CD4-positive, alpha-beta T cell treated with Interleukin-15 for 4 hours (primary cell): ENCODE measurements around the gene RAPGEF3.
A peak's percentile ranks its signal among the peaks of the same experiment; 100 is the strongest.

ENCODE experiments used
- DNase-seq: peaks from one replicate; pipeline ENCODE4 v3.0.0-alpha.2; 2020; ENCODE audit warnings: low spot score

Gene RAPGEF3

DNA sequence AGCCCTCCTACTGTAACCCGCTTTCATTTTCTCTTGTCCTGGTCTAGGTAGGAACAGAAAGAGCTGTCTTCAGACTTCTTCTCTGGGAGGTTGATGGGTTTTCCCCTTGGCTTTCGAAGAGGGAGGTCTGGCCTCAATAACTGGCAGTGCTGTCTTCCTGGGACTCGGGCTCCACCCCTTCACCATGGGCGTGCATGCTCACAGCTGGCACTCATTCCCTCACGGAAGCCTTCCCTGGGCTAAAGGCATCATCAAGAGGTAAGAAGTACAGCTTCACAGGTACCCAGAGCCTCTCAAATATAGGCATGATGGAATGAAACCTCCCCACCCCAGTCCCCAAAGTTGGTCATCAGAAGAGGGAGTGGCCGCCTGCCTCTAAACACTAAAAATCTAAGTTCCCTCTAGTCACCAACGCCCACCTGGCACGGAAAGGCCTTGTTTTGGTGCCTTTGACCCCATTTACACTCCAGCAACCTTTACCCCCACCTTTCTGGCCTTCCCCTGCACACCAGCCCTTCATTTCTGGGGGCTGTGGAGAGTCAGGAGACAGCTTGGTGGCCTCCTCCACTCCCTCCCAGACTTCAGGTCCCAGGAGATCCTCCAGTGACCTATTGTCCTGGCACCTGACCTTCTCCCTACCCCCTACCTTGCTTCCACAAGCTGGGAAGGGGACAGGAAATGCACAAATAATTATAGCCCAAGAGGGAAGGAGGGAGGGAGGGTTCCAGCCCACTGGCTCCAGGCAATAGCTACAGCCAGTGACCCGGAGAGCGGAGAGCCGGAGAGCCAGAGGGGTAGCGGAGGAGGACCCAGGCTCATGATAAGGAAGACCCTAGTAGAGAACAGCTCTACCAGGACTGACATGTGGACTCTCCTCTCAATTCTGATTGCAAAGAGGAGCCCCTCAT is 2.8 kb downstream of the RAPGEF3 start:
- peak; percentile 18 for DNase-seq

DNA sequence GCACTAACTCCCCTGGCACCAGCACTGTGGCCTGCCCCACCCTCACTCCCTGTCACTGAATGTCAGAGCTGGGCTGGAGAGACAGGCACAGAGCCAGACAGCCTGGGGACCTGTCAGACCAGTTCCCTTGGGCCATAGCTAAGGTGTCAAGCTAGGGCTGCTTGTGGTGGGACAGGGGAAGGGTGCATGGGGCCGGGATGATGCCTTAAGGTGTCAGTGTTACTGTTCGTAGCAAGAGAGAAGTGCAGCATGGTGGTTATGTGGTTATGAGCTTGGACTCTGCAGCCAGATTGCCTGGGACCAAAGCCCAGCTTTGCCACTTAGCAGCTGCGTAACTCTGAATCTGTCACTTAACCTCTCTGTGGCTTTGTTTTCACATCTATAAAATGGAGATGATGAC is 3.8 kb downstream of the RAPGEF3 start:
- no peak for DNase-seq

DNA sequence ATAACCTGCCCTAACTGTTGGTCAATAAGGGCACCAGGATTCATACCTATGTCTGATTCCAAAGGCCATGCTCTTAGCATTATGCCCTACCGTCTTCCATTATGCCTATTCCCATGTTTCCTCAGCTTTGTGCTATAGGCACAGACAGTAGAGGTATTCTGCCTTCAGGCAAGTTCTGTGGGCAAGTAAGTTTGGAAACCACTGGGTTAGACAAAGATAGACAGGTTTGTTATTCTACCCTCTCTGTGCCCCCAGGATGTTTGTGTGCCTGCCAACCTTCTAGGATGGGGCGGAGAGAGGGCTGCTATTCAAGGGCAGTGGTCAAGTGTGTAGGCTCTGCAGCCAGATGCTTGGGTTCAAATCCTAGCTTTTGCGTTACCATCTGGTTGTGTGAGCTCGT is 4.6 kb downstream of the RAPGEF3 start:
- no peak for DNase-seq

DNA sequence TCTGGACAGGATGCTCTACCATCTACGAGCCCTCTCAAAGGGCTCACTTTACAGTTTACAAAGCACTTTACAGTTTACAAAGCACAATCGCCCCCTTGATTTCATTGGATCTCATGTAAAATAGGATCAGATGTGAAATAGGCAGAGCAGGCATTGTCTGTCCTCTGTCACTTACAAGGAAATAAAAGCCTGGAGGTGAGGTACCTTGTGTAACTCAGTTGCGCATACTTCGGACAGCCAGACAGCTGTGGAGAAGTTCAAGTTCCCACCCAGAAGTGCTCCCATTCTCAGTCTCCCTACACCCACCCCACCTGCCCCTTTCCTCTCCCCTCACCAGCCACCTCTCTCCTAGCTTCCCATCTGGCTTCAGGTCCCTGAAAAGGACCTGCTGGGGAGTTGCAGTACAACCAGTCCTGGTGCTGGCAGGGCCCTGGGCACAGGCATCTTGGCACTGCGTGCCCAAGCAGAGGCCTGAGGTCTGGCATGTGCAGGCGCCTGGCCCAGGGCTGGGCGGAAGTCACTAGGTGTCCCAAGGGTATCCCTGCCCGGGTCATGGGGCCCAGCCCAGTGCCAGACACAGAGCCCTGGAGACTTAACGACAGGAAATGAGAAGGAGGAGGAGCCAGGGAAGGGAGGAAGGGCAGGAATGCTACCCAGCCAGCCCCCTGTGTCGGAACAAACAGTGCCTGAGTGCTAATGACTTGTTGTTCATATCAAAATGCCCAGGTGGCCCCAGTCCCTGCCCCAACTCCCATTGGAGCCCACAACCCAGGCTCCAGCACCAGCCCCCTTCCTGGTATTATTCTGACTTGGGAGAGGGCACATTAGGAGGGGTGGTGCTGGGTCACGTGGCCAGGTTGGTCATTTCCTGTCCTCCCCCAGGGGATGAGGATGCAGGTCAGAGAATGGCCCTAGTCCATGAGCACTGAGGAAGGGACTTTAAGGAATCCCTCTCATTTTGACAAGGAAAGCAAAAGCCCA is 5.4 kb downstream of the RAPGEF3 start:
- no peak for DNase-seq

DNA sequence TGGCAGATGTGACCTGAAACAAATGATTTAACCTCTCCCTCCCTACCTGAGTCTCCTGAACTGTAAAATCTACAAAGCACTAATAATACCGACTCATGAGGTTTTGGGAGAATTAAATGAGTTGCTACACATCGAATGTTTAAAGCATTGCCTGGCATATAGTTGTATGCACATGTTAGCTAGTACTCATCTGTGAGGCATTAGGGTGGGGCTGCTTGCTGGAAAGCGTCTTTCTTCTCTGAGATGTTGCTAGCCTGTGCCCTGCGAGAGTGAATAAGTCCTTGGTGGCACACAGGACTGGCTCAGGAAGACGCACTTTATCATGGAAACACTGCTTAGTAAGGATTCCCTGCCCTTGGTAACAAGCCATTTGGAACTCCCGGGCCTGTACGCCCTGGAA is 6.1 kb downstream of the RAPGEF3 start:
- no peak for DNase-seq

DNA sequence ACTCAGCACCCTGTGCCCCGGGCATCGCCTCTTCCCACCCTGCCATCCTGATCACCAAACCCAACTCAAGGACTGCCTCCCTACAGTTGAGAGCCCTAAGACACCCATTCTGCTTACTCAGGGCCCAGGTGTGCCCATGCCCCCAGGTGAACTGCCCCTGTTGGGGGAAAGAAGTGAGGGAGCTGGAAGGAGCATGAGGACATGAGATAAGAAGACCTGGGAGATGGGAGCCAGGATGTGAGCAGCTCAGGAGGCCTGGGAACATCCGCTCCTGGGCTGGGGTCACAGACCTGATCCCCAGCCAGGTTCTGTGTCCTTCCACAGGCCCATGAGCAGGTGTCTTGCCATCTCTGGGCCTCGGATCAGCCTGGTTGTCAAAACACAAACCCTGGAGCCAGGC is 6.6 kb downstream of the RAPGEF3 start:
- DNase-seq, result no peak

DNA sequence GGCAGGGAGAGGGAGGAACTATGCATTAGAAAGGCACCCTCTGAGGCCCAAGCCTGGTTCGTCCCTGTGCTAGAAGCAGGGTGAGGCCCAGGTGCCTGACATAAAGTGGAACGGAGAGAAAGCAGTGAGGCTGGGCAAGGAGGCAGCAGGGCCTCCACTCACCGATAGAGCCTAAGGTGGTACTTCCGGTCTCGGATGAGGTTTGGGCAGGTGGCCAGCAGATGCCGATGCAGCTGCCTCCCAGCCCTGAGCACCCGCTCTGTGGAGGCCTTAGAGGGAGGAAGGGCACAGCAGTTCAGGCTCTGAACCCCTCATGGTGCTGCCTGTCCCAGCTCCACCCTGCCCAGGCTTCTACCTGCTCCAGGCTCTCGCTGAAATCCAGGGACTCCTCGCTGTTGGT is 7.1 kb downstream of the RAPGEF3 start:
- no peak for DNase-seq

DNA sequence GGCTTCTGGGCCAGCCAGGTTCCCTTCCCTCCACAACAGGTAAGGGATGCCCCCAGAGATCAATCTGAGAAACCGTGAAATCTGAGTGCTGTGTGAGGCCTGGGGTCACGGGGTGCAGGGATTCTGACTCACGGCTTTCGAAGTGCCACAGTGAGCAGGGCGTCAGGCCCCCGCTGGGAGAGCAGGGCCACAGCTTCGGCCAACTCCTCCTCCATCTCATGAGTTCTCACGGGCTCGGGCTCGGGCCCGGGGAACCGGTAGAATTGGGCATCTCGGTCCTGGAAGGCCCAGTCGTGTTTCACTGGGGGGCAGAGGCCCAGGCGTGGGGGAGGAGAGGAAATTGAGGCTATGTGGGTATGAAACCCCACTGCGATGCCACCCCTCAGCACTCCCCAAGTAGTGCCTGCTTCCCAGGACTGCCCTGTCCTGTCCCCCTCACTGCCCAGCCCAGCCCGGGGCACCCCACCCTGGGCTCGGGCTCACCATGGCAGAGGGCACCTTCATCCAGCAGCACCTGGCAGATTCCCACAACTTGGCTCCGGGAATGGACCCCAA is 7.7 kb downstream of the RAPGEF3 start:
- DNase-seq, result no peak

DNA sequence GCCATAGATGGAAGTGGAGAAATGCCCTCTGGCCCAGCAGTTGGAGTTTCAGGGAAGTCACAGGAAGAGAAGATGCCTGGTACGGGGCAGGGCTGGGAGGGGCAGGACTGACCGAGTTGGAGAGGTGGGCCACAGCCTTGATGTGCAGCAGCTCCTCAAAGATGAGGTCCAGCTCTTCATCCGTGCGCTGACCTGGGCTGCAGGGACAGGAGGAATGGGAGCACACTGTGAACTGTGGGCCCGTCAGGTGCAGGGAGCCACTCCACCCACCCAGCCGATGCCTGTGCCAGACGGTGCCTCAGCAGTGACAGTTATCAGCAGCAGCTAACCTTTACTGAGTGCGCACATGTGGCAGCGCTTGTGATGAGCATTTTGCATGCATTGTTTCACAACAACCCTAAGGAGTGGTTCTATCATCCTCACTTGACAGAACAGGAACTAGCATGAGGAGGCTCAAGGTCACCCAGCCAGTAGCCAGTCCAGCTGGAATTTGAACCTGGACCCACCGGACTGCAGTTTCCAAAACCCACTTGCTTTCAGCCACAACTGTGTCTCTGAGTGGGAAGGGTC is 8.4 kb downstream of the RAPGEF3 start:
- DNase-seq, result no peak

DNA sequence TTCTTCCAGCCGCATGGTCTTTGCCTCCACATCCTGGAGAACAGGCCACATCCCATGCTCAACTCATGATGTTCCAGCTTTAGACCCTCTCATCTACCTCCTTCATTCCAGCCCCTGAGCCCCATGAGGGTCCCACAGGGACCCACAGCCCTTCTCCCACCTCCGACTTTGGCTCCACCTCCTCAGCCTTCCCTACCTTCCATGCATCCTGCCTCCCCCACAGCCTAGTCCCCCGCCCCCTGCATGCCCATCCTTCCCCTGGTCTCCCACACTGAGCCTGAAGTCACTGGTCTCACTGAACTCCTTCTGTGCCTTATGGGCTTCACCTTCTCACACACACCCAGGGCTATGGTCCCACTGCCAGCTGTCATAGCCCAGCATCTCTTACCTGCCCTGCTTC is 9.8 kb downstream of the RAPGEF3 start:
- DNase-seq, result no peak

DNA sequence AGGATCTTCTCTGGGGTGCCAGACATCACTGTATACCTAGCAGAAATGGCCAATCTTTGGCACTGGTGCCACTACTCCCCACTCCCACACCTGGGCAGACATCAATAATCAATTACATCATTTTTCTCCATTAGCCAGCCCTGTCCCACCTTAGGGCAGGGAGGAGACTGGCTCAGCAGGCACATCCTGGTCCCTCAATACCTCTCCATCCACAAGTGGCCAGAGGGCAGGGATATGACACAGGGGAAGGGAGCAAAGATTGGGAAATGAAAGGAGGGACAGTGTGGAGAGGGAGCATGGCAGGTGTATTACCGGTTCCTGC is 10.2 kb downstream of the RAPGEF3 start:
- DNase-seq, result no peak

DNA sequence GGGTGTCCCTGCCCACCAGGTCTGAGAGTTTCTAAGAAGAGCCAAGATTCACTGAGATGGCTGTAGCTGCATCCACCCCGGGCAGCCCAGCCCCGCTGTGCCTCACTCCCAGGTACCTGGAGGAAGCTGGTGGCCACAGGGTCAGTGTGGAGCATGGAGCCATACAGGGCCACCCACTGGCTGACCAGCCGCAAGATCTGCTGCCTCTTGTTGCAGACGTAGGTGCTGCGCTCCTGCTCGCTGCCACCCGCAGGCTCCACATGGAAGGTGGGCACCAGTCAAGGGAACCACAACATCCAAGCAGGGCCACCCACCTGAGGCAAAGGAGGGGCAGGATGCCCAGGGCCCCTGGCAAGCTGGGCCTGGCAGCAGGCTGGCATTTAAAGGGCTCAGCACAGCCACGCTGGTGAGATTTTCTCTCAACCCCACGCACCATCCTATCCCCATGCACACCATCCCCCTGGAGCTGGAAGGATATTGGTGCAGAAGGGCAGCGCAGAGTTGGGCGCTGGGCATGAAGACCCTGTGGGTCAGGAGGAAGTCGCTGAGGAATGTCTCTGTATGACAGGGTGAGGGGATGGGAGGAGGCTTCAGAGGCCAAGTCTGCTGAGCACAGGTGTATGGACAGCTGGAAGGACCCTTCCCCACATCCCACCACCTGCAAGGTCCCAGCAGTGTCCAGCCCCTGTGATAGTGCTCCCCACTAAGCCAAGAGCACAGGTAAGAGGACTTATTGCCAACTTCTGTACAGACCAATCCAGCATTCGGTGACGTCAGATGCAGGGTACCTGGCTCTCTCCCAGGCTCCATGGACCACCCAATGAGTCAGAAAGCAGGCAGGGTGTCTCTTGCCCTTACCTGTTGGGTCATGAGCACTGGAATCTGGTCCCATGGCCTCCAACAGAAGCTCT is 10.8 kb downstream of the RAPGEF3 start:
- DNase-seq, result no peak

DNA sequence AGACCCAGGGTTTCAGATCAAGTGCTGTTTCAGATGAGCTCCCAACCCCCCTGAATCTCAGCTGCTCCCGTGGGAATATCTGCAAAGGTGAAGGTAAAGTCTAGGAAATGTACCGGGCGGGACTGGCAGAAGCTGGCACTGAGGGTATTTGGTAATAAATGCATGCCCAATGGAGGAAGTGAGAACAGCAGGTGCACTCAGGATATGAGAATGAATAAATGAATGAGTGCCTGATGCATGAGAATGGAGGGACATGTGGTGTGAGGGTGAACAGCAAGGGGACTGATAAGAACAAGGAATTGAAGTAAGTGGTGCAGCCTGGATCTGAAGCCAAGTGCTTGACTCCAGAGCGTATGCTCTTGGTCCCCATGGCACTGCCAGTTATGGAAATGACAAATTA is 11.6 kb downstream of the RAPGEF3 start:
- DNase-seq, result no peak

DNA sequence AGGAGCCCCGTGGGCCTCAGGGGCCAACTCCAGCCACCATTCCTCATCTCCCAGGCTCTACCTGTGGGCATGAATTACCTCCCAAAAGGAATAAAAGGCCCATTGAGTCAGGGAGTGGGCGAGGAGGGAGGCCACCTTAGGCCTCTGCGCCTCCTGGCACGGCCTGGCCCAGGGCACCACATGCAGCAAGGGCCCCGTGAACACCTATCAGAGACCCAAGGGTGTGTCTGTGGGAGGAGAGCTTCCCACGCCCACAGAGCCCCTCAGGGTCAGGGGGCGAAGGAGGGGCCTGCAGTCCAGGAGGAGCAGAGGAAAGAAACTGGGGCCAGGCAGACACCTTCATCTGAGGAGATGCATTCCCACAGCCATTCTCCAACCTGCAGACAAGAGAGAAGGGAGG is 12.2 kb downstream of the RAPGEF3 start:
- no peak for DNase-seq

DNA sequence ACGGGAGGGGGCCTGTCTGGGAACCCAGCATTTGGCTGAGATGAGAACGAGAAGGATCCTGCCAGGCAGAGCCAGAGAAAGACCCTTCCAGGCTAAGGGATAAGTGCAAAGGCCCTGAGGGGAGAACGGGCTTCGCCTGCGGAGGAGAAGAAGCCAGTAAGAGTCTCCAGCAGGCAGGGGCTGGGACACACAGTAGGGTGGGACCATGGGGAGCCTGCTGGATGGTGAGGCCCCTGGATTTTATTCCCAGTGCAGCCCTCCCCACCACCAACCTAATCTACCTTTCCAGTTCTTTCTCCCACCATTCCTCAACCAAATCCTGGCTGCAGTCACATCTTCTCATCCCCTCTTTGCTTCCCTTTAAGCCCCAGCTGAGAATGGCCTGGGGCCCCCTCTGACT is 12.6 kb downstream of the RAPGEF3 start:
- DNase-seq, result no peak

DNA sequence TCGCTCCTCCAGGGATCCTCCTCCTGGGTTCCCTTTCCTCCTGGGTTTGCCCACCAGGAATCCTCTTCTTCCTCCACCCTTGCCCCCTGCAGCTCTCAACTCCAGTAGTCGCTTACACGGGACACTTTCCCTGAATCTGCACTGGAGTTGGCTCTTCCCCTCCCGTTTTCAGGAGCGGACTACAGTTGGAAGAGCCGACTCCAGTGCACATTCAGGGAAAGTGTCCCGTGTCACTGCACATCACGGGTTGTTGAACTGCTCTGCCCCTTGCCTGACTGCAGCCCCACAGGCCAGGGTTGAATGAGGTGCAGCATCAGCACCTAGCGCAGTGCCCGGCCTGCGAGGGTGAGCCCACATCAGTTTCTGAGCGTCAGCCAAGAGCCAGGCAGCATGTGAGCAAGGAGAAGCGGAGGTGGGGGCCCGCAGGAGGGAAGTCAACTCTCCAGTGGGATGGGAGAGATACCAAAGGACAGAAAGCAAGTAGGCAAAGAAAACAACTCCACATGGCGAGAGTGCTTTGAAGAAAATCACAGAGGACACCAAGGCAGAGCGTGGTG is 13.1 kb downstream of the RAPGEF3 start:
- no peak for DNase-seq

DNA sequence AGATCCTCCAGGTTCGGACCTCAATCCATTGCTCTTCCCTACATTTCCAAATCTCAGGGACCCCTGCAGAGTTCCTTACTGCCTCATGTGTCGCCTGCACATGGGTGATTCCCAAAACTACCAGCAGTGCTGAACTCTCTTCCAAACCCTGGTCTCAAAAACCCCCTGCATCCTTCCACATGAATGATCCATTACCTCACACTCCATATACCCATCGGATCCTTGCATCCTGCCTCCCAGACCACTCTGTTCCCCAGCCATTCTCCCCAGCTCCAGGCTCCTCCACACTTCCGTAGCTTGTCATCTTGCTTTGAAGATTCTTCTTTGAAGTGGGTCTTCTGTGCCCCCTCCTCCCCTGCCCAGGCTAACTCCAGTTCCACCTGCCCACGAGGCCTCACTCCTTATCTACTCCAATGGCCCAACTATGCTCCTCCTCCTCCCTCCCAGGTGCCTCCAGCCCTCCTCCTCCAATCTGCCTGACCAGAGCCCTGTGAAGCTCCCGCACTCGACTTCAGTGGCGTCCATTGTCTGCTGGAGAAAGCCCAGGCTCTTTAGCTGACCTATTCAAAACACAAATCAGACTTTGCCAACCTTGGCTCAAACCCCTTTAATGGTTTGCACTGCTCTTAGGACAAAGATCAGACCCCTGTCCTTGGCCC is 13.8 kb downstream of the RAPGEF3 start:
- DNase-seq, result no peak

DNA sequence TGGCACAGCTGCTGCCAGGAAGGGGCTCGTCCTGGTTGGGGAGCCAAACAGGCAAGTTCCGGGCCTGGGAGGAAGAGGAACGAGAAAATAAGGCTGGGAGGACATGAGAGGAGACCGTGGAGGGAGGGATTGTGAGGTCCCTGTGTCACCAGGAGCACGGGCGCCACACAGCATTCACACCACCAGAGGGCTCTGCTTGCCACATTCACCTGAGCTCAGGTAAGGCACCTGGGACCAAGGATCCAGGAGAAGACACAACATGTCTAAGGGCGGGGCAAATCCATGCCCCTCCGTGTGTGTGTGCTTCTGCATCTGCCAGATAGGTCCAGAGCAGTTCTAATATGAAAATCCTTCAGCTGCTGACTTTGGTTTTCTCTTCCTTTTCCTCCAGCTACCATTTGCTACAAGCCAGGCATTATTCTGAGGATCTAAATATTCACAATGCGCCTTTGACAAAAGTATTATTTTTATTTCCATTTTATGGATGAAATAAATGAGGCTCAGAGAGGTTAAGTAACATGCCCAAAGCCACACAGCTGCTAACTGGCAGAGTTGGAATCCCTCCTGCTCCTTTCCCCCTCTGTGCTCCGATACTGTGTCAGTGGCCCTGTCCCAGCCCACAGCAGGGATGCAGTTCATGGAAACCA is 14.6 kb downstream of the RAPGEF3 start:
- DNase-seq, result peak; percentile 74

DNA sequence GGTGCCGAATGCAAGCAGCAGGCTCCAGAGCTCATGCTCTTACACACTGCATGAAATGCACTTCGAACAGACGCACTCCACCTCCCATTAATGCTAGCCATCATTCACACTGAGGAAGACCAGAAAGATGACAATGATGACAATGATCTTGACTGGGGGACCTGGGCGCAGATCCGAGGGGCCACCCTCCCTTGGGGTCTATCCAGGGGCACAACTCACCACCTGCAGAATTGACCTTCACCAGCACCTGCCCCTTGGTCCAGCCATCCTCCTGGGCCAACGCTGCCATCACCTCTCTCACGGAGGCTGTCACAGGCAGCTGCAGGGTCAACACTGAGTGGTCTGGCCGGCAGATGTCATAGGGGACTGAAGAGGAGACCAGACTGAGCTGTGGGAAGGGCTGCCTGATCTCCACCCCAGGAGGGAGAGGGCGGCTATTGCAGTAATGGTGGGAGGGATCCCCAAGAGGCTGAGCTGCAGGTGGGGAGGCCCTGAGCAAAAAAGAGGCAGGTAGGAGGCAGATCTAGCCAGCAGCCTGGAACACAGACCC is 15.3 kb downstream of the RAPGEF3 start:
- no peak for DNase-seq
